Measurements from ENCODE around the gene AQP3. TPM values are rescaled to one million over a fixed set of nuclear protein-coding genes. Genes with fewer than 3 reads are reported as not detected.
"Not testable (repeated sequence)": the region's sequence is repeated elsewhere in the genome, so short reads cannot be mapped to it uniquely, and the experiment has no call there.

Gene AQP3
- total and polyA plus RNA-seq, 4 donors, result 43.9 to 218 (median 159) TPM

DNA sequence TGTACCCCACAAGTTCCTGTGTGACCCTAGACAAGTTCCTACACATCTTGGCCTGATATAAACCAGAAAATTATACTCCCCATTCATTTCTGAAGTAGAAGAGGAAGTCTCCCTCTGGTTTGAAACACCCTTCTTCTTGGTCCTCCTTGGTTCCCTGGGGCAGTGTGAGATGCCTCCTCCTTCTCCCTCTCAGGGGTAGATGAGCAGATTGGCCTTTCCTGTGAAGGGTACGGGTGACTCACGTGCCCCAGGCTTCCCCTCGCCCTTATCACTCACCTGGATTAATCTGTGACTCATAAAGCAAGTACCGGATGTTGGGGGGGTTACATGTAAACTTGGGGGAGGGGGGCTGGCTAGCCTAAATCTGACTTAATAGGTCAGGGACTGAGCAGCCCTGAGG, 11.1 kb upstream of the AQP3 start:
- H3K4me1 ChIP-seq (ENCODE audit: control insufficient read depth in 5 of 5, insufficient read depth in 5 of 5, low read length in 5 of 5), result peaks cover 0 to 2% (median 0%) of the 10 kb centered on the region in 5 donors
- no peak overlapping the region for H3K4me3 ChIP-seq
- H3K9ac ChIP-seq (ENCODE audit: insufficient read depth in 1 of 2, low read length in 2 of 2), result no peak overlapping the region
- H3K9me3 ChIP-seq (ENCODE audit: control insufficient read depth in 4 of 4, insufficient read depth in 3 of 4, low read length in 3 of 4), result no peaks in the 10 kb centered on the region
- DNase-seq (peak in 1 of 3 donors; percentile 34), ATAC-seq (ENCODE audit: insufficient read depth, low FRiP score) (peak; percentile 63)
- H3K36me3 ChIP-seq (ENCODE audit: control insufficient read depth in 4 of 4, insufficient read depth in 4 of 4, low read length in 4 of 4), result peaks cover 0 to 24% (median 10%) of the 10 kb centered on the region in 4 donors
- TF ChIP-seq CTCF (IDR thresholded peaks at IDR 0.05; ENCODE audit: control extremely low read depth, extremely low read depth), result no peak
- no peaks in the 10 kb centered on the region for H3K27me3 ChIP-seq (ENCODE audit: control insufficient read depth in 3 of 3, insufficient read depth in 3 of 3, low read length in 2 of 3)
- no peak overlapping the region for H3K27ac ChIP-seq (ENCODE audit: low read depth in 1 of 2, low read length in 1 of 2)
- 46 to 64% methylated on average over 4 of the region's 4 CpGs for WGBS, 2 donors

DNA sequence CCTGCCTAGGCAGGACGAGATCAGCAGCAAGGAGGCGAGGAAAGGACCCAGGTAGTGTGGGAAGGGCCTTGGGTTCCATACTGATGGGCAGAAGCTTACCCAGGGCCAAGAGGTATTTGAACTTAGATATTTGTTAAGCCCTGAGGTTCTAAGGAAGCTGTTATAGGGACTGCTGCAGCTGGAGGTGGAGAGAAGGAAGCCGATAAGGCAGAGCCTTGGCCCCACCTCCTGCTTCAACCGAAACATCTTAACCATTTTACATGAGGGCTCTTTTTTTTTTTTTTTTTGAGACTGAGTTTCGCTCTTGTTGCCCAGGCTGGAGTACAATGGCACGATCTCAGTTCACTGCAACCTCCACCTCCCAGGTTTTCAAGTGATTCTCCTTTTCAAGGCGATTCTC, 8.6 kb upstream of the AQP3 start:
- no peak for TF ChIP-seq CTCF (IDR thresholded peaks at IDR 0.05; ENCODE audit: control extremely low read depth, extremely low read depth)
- H3K4me3 ChIP-seq, result no peak overlapping the region
- WGBS, 2 donors, result 66 to 68% methylated on average over 7 of the region's 7 CpGs
- DNase-seq (peak in 1 of 3 donors; percentile 35), ATAC-seq (ENCODE audit: insufficient read depth, low FRiP score) (no peak)
- H3K27me3 ChIP-seq (ENCODE audit: control insufficient read depth in 3 of 3, insufficient read depth in 3 of 3, low read length in 2 of 3), result no peaks in the 10 kb centered on the region
- H3K9ac ChIP-seq (ENCODE audit: insufficient read depth in 1 of 2, low read length in 2 of 2), result no peak overlapping the region
- peaks cover 0 to 4% (median 0%) of the 10 kb centered on the region in 4 donors for H3K36me3 ChIP-seq (ENCODE audit: control insufficient read depth in 4 of 4, insufficient read depth in 4 of 4, low read length in 4 of 4)
- H3K9me3 ChIP-seq (ENCODE audit: control insufficient read depth in 4 of 4, insufficient read depth in 3 of 4, low read length in 3 of 4), result no peaks in the 10 kb centered on the region
- H3K4me1 ChIP-seq (ENCODE audit: control insufficient read depth in 5 of 5, insufficient read depth in 5 of 5, low read length in 5 of 5), result peaks cover 0 to 7% (median 0%) of the 10 kb centered on the region in 5 donors
- no peak overlapping the region for H3K27ac ChIP-seq (ENCODE audit: low read depth in 1 of 2, low read length in 1 of 2)

GRCh38 chr9:33455456-33455855, 8.1 kb upstream of the AQP3 start:
- H3K36me3 ChIP-seq (ENCODE audit: control insufficient read depth in 4 of 4, insufficient read depth in 4 of 4, low read length in 4 of 4); H3K4me1 ChIP-seq (ENCODE audit: control insufficient read depth in 5 of 5, insufficient read depth in 5 of 5, low read length in 5 of 5); H3K27me3 ChIP-seq (ENCODE audit: control insufficient read depth in 3 of 3, insufficient read depth in 3 of 3, low read length in 2 of 3); H3K9ac ChIP-seq (ENCODE audit: insufficient read depth in 1 of 2, low read length in 2 of 2); H3K27ac ChIP-seq (ENCODE audit: low read depth in 1 of 2, low read length in 1 of 2); H3K4me3 ChIP-seq; H3K9me3 ChIP-seq (ENCODE audit: control insufficient read depth in 4 of 4, insufficient read depth in 3 of 4, low read length in 3 of 4); DNase-seq; ATAC-seq (ENCODE audit: insufficient read depth, low FRiP score): not testable (repeated sequence)
- WGBS, 2 donors, result 95 to 96% methylated on average over 8 of the region's 8 CpGs

DNA sequence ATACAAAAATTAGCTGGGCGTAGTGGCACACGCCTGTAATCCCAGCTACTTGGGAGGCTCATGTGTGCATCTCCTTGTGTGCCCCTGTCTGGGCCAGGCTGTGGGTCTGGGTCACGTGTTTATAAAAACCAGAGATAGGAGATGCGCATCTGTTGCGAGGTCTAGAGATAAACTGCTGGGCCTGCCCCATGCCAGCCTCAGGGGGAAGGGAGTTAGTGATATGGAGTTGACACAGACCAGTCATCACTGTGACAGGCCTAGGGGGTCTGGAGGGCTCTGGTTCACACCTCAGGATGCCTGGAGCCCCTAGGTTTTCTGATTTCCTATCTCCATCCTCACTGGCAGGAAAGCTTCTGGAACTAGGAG, 7.3 kb upstream of the AQP3 start:
- not testable (repeated sequence) for H3K9ac ChIP-seq (ENCODE audit: insufficient read depth in 1 of 2, low read length in 2 of 2); H3K4me1 ChIP-seq (ENCODE audit: control insufficient read depth in 5 of 5, insufficient read depth in 5 of 5, low read length in 5 of 5); H3K36me3 ChIP-seq (ENCODE audit: control insufficient read depth in 4 of 4, insufficient read depth in 4 of 4, low read length in 4 of 4); ATAC-seq (ENCODE audit: insufficient read depth, low FRiP score); H3K27me3 ChIP-seq (ENCODE audit: control insufficient read depth in 3 of 3, insufficient read depth in 3 of 3, low read length in 2 of 3); H3K9me3 ChIP-seq (ENCODE audit: control insufficient read depth in 4 of 4, insufficient read depth in 3 of 4, low read length in 3 of 4); H3K4me3 ChIP-seq; DNase-seq; H3K27ac ChIP-seq (ENCODE audit: low read depth in 1 of 2, low read length in 1 of 2)
- 89% methylated on average over 5 of the region's 5 CpGs for WGBS, 2 donors

Data from lung (tissue), 12 donors.